Fibroblast of mammary gland (primary cell): ENCODE results near the gene SPACA7.

Experiments
- DNase-seq: peaks from one replicate; pipeline ENCODE4 v3.0.0-alpha.2; 2010; ENCODE audit warnings: low read depth
- H3K4me3 ChIP-seq: 2 replicates; pipeline ENCODE4 v1.5.1; 2011; ENCODE audit warnings: low read depth, mild to moderate bottlenecking, low read length, moderate library complexity; ENCODE audit not compliant: control insufficient read depth
- CTCF ChIP-seq: conservative IDR thresholded peaks from 2 replicates; pipeline ENCODE4 v1.5.1; 2011; ENCODE audit warnings: low read depth, low read length, inconsistent platforms; ENCODE audit not compliant: control insufficient read depth, insufficient read depth

SPACA7 gene

GRCh38 chr13:112442483-112443090, 66.4 kb downstream of the SPACA7 start:
- DNase-seq, result no peak
- no peak for TF ChIP-seq CTCF

GRCh38 chr13:112443191-112443994, 67.2 kb downstream of the SPACA7 start:
- DNase-seq, result no peak
- H3K4me3 ChIP-seq, result no peak overlapping the region
- peak; percentile 41 for TF ChIP-seq CTCF

More at GRCh38 chr13:112442483-112443090, 66.4 kb downstream of the SPACA7 start:
- H3K4me3 ChIP-seq, result no peak overlapping the region

GRCh38 chr13:112443995-112444311, 67.8 kb downstream of the SPACA7 start:
- no peak overlapping the region for H3K4me3 ChIP-seq
- peak; percentile 40 for DNase-seq
- TF ChIP-seq CTCF, result peak; percentile 81

- H3K4me3 ChIP-seq, result no peak overlapping the region
- DNase-seq, result no peak
- no peak for TF ChIP-seq CTCF
These were observed 68.6 kb downstream of the SPACA7 start for GRCh38 chr13:112444416-112445399.

- DNase-seq, result no peak
- H3K4me3 ChIP-seq, result no peak overlapping the region
- TF ChIP-seq CTCF, result no peak
These were observed 69.5 kb downstream of the SPACA7 start for GRCh38 chr13:112445411-112446271.

GRCh38 chr13:112446347-112446861, 70.2 kb downstream of the SPACA7 start:
- no peak for DNase-seq
- H3K4me3 ChIP-seq, result no peak overlapping the region
- no peak for TF ChIP-seq CTCF
